ENCODE results near the gene HTRA3.
A peak's percentile ranks its signal among the peaks of the same experiment; 100 is the strongest.

HTRA3 gene

DNA sequence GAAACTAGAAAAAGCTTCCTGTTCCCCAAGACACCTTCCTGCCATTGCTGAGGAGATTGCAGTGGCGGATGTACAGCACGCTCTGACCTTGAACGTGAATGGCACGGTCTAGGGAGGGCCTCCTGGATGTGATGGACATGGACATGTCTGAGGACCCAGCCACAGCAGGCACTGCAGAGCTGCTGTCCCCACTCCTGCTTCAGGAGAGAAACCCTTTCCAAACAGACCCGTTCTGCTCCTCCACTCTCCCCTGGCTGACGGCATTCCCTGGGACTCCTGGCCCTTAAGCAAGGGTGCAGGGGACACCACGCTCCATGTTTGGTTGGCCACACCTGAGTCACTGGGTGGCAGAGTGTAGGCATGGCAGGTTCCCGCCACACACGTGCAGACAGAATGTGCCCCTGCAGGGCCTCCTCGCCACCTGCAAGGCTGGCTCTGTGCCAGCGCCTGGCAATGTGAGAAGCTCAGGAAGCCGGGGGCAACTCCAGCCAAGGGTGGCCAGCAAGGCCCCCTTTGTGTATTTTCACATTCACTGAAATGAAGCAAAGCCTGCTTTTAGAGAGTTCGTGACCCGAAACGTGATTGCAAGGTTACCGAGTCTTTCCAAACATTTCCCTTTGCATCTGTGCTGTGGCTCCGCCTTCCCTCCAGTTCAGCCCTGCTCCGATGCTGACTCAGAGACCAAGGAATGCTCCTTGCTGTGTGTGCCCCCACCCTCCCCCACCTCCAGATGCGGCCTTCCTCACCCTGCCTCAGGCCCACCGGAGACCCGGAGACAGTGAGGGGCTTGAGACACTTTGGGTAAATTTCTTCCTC, 46.1 kb downstream of the HTRA3 start:
- no peak for DNase-seq

DNA sequence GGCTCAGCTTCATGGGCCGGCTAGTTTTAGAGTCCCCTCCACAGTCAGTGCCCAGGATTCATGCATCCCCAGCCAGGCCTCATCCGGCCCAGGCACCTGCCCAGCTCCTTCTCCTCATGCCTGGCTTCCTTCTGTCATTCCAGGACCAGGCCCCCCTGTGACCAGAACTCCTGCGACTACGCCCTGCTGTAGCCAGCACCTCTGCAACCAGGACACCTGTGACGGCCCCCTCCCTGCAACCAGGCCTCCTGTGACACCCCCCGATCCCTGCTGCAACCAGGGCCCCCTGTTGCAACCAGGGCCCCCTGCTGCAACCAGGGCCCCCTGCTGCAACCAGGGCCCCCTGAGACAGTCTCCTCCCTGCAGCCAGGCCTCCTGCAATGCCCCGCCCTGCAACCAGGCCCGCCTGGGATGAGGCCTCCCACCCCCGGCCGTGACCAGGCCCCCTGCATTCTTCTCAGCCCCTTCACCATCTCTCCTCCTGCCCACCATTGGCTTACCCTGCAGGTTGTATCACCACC, 46.8 kb downstream of the HTRA3 start:
- DNase-seq = no peak

DNA sequence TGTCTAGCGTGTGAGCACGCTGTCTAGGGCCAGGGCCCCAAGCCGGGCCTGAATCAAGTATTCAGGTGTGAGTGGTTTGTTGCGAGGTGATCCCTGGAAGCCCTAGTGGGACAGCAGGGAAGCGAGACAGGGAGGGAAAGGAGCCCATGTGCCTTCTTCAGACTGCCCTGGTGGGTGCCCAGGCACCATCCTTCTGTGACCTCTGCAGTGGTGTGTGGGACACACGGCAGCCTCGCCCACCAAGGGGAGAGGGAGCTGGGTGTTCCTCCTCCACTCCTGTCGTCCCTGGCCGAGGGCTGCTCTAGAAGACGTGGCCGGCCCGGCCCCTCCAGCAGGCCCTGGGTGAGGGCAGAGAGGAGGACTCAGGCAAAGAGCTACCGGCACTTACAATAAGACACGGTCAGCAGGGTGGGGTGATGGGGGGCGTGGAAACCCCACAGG, 47.4 kb downstream of the HTRA3 start:
- no peak for DNase-seq

DNA sequence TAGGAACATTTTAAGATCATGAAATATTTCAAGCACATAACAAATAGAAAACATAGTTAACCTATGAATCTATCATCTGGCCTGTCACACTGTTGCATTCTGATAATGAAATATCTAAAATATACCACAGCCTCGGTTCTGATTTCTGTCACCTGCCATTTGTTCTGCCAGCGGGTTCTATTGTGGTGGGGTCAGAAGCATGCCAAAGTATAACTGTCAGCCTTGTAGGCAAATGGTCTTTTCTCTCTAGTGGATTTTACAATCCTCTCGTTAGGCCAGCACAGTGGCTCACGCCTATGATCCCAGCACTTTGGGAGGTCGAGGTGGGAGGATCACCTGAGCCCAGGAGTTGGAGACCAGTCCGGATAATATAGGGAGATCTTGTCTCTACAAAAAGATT, 47.9 kb downstream of the HTRA3 start:
- DNase-seq = no peak

DNA sequence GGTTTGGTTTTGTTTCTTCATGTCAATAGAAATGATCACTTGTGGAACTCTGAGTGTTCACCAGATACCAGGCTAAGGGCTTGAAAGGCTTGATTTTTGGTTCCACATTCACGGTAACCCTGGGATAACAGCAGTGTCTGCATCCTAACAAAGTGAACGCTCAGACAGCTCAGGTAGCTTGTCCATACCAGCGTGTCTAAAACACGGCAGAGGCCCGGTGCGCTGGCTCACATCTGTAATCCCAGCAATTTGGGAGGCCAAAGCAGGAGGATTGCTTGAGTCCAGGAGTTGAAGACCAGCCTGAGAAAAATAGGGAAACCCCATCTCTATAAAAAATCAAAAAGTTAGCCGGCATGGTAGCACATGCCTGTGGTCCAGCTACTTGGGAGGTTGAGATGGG, 49.0 kb downstream of the HTRA3 start:
- no peak for DNase-seq

DNA sequence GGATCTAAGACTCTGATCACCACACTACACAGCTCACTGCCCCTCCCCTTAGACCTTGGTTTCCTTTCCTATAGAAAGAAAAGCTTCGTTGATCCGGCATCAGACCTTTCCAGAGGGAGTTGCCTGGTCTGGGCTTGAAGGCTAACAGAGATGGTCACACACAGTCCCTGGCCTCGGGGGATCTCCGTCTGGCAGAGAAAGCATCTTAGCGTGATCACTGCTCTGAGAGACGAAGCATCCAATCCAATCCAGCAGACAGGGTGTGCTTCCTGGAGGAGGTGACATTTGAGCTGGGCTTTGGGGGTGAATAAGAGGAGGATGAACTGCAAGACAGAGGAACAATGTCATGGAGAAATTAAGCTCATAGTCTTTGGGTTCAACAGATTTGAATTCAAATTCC, 49.5 kb downstream of the HTRA3 start:
- DNase-seq = no peak

DNA sequence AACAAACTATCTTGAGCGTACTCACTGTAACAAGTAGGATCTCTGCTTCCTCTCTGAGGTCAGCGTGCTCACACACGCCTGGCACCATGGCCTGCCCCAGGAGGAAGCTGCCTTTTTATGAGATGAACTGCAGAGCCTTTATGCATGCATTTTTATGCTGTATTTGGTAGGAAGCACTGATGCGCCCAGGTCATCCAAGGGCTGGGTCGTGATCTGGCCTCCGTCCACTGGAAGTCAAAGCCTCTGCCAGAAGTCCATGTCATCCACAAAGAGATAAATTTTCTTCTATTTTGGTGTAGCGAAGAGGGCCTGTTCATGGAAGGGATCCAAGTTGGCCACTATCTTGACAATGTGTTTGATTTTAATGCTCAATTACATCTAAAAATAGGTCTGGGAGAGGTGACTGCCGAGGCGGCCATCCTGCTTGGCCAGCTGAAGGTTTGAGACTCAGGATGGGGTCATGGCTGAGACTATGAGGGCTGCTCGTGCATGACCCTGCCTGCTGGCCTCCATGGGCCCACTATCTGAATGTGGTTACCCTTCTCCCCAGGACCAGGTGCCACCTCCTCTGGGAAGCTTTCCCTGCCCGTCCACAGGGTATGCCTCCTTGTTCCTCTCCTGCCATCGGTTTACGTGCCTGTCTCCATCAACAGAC, 50.3 kb downstream of the HTRA3 start:
- DNase-seq = no peak

DNA sequence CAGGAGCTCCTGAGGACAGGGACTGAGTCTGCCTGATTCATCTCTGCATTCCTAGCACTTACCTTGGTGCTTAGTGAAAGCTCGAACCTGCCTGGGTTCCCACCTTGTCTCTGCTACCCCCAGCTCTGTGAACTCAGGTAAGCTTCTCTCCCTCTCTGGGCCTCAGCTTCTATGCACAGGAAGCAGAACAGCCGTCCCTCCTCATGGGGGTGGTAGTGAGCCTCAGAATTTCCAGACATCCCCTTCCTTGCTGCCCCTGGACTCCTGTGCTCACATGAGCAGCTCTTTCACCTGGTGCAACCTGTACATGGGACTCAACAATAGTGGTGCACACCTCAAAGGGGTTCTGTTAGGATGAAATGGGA, 50.8 kb downstream of the HTRA3 start:
- DNase-seq = no peak

DNA sequence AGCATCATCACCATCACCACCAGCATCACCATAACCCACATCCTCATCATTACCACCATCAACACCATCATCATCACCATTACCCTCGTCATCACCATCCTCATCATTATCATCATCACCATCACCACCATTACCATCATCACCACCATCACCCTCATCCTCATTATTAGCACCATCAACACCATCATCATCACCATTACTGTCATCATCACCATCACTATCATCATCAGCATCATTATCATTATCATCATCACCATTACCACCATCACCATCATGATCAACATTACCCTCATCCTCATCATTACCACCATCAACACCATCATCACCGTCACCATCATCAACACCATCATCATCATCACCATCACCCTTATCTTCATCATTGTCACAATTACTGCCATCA, 51.7 kb downstream of the HTRA3 start:
- no peak for DNase-seq

DNA sequence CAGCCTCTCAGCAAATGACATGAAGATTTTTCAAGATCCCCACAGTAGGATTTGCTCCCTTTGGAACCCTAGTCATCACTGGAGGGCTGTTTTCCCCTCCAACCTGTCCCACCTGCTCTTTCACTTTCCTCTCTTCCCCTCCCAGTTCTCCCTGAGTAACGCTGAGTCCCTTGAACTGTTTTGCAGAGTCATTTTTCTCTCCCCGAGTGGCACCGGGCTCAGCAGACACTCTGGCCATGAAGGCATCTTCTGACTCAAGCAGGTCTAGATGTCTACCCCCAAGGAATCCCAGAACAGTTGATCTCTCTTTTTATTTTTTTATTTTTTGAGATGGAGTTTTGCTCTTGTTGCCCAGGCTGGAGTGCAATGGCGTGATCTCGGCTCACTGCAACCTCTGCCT, 52.2 kb downstream of the HTRA3 start:
- no peak for DNase-seq

DNA sequence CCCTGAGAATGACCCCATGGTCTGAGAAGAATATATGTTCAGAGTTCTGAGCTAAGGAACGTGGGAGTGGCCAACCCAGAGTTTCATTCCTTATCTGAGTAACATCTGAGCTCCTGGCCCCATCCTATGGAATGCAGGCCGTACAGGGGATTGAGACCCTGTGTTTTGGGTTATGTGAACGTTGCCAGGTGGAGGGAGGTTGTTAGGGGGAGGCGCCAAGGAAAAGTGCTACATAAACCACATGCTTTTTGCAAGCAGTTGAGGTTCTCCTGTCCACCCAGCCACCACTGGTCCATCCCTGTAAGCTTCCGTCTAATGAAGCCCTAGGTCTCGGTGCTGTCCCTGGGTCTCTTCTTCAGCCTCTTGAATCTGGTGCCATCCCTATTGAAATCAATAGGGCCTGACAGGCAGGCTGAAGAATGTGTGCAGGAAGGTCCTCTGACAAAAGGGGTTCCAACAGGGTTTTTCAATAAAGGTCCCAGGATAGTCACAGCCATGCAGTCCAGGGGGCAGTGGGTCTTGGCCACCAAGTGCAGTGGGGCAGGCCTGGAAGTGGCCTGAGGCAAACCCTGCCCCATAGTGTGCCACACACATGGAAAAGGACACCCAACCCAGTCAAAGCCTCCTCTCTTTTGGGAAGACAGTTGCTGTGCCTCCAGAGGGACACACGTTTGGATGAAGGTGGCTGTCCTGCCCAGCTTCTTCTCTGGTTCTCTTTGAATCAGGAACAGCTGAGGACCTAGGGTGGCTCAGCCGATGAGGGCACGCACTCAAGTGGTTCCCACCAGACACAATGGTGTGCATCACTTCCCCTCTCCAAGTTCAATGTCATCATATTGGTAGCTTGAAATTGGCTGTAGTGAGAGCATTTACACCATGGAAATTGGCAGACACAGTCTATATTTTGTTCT, 53.5 kb downstream of the HTRA3 start:
- no peak for DNase-seq

DNA sequence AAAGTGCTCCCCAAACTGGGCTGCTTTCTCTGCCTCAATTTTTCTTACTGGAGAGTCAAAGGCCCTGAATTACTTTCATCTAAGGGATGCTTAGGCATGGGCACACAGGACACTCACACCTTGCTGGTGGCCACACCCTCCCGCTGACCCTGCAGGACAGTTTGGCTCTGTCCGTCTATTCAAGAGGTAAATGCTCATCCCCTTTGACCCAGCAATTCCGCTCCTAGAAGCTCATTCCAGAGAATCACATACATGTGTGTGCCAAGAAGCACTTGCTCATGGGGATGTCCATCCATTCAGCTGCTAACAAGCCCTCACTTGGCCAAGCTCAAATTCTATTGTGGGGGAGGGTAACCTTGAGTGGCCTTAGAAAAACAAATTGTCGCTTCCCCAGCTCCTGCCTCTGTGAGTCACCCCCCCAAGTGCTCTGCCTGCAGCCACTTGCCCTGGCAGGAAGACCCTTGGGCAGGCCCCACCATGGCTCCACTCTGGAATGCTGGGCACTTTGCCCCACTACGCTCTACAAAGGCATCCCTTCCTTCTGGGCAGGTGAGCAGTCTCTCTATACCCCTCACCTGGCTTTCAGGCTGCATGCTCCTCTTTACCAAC, 54.5 kb downstream of the HTRA3 start:
- peak; percentile 8 for DNase-seq

DNA sequence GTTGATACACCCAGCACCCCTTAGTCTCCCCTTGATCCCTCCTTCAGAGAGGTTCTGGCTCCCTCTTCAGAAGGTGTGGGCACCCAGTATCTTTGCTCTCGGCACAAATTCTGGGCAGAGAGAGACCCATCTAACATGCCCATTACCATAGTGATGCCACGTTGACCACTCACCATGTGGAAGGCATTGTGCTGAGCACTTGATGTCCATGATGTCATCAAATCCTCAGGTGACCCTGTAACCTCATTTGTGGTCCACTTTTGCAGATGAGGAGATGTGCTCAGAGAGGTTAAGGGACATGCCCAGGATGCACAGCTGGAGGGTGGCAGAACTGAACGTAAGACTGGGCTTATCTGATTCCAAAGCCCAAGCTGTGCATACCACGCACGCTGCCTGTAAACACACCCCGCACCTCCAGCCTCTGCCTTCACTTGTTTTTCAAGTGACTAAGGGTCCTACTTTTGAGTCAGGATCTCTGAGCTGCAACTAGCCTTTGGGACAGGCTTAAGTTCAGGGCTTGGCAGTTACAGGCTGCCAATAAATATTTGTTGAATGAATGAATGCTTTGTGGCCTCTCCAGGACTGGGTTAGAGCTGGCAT, 55.2 kb downstream of the HTRA3 start:
- peak; percentile 6 for DNase-seq

DNA sequence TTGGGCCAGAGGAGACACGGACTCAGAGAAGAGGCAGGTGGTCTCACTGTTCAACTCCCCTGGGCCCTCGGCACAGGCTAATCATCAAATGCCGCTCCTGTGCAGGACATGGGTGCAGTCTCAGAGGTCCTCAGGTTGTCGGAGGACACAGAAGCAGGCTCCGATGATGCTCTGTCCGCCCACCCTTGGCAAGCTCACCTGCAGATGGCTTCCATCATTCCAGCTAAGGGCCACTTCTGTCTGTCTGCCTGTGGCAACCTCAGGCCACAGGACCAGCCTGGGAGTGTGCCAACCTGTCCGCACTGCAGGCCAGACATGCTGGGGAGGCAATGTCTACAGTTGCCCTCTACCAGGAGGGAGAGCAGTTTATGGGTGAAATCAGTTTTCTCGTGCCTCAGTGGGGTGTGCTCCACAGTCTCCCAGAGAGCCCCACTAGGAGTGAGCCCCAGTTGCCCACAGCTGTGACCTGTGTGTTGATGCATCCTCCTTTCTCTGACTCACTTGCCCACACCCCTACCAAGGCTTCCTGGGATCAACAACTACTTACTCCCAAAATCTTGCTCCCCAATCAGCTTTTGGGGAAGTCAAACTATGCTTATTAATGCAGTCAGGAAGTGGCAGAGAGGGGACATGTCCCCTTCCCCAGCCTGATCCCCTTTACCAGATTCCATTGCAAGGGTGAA, 55.9 kb downstream of the HTRA3 start:
- DNase-seq = peak; percentile 4

DNA sequence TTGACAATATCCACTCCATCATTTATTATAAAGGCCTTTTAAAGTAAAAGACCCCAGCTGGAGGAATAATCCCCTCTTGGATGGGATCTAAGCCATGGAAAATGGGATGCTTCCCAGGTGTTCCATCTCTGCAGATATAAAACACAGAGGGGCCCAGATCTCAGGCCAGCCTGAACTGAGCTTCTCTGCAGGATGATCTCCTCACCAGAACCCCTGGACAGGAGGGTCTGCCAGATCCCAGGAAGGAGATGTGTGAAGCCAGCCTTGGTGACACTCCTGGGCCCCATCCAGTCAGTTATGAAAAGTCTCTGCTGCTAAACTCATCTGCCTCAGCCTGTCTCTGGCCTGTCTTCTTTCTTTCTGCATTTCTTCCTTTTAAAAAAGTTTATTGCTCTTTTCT, 56.7 kb downstream of the HTRA3 start:
- DNase-seq = no peak

DNA sequence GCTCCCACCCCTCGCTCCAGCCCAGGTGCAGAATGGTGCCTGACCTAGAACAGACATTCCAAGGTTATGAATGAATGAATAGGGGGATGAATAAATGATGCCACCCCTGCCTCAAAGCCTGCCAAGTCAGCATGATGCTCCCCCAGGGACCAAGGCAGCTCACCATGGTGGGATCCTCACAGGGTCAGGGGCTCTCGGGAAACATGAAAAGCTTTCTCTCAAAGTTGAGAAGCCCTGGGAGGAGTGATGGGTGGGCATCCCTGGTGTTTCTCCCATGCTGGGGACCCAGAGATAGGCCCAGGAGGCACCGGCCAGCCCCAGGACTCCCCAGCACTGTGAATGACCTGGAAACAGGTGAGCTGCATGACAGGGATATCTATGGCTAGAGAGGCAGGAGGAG, 58.9 kb downstream of the HTRA3 start:
- DNase-seq = peak; percentile 2

DNA sequence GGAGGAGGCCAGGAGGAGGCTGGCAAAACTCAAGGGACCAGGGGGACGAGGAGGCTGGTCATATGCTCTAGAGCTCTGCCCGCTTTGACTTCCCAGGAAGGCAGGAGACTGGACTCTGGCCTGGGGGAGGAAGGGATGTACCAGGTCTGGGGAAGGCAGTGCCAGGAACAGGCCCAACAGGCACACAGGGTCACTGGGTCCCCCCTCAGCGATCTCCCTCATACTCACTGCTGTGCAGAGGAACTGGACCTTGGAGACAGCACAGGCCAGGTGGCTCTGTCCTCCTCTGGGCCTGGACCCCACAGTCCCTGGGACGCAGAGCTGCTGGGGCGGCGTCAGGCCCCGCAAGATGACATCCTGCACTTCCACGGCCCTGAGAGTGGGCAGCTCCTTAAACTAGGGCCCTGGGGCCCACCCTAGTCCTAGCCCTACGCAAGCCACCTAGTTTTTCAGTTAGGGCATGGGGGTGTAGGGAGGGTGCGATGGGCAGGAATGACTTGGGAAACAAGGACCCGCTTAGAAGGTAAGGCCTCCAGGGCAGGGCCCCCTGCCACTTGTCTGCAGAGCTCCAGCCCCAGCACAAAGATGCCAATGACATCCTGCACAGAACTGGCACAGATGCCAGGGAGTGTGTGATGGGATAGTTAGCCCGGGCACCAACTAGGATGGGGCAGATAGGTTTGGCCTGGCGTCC, 59.5 kb downstream of the HTRA3 start:
- peak; percentile 7 for DNase-seq

DNA sequence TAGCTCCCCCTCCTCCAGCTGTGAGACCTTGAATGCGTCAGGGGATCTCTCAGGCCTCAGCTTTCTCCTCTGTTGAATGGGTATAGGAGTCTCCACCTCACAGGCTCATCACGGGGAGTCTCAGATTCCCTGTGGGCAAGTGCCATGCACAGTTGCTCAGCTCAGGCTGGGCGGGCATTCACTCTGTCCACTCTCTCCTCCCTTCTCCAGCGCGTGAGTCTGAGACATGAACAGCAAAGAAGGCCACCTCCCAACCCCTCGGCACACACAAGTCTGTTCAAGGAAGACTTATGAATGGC, 60.0 kb downstream of the HTRA3 start:
- no peak for DNase-seq

DNA sequence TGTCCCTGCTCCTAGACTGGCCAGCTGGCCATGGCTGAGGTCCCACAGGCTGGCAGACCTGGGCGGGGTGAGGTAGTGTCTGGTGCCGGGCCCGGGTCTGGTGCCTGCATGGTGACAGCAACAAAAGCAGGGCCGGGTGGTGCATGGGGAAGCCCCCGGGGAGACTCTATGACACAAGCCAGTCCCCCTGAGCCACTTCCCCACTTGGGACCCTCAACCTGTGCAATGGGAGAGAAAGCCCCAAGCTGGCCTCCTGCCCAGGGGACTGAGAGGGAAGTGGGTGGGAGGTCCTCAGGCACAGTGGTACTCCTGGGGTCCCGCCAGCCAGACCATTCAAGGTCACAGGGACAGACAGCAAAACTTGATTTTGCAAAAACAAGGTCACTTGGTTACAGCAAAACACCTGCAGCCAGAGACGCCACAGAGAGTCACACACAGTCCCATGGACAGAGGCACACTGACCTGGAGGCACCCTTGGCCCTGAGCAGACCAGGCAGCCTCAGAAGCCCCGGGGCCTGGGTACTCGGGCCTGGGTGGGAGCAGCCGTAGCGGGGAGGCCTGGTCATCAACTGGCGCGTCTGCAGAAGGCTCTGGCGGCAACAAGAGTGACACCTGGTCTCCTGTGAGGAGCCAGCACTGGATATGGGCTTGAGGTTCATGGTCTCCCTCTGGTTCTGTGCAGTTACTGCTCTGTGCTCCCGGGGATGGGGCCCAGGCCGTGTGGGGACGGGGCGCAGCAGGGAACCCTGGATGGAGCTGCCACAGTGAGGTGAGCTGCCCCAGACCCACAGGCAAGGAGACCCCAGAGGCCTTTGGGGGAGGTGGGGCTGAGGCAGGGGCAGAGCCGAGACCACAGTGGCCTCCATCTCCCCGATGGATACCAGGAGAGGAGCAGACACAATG, 60.6 kb downstream of the HTRA3 start:
- DNase-seq = peak; percentile 10

DNA sequence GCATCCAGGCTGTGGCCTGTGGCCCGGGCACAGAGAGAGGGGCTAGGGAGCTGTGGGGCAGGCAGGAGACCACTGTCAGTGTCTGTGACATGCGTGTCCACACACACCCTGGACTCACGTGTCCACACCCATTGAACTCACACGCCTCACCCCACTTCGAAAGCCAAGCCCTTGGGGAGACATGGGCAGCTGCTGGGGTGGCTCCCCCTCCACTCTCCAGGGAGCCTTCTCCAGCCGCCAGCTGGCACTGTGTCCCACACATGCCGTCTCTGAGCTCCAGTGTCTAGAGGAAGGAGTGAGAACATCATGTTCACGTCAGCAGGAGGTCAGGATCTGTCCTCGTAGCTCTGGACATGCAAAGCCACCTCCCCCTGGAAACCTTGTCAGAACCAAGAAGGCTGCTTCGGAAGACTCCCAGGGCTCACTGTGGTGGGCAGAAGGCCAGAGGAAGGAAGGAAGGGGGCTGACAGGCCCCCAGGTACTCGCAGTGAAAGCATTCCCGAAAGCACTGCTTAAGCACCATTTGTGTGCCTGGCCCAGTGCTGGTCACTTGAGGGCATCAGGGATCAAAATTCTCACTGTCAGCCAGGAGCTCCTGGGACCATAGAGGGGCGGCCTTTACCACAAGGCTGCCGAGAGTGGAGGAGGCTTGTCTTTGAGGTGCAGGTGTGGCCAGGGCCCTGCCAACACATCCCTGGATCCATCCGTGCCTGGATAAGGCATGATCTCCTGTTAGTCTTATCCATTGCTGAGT, 61.4 kb downstream of the HTRA3 start:
- peak; percentile 8 for DNase-seq

Measured in activated T-cell treated with anti-CD3 and anti-CD28 coated beads, Interleukin-2, amount 50 U/mL, for 1 hour (primary cell).